ENCODE data around the gene COMMD2.
A peak's percentile ranks its signal among the peaks of the same experiment; 100 is the strongest.

Gene COMMD2

GRCh38 chr3:149767720-149768119 lies 15.4 kb upstream of the COMMD2 start:
- TF ChIP-seq CTCF (IDR thresholded peaks at IDR 0.05; ENCODE audit: low read depth, low read length), result no peak
- no peak for DNase-seq (ENCODE audit: low read depth in 2 of 2)
- H3K4me3 ChIP-seq (replicated peaks in 1 of 2; ENCODE audit: low read depth in 2 of 2, low read length in 2 of 2), result no peak overlapping the region

GRCh38 chr3:149765762-149766334 lies 13.6 kb upstream of the COMMD2 start:
- no peak overlapping the region for H3K4me3 ChIP-seq (replicated peaks in 1 of 2; ENCODE audit: low read depth in 2 of 2, low read length in 2 of 2)
- peak; percentile 62 to 71 for DNase-seq (ENCODE audit: low read depth in 2 of 2)
- peak; percentile 64 for TF ChIP-seq CTCF (IDR thresholded peaks at IDR 0.05; ENCODE audit: low read depth, low read length)

DNA sequence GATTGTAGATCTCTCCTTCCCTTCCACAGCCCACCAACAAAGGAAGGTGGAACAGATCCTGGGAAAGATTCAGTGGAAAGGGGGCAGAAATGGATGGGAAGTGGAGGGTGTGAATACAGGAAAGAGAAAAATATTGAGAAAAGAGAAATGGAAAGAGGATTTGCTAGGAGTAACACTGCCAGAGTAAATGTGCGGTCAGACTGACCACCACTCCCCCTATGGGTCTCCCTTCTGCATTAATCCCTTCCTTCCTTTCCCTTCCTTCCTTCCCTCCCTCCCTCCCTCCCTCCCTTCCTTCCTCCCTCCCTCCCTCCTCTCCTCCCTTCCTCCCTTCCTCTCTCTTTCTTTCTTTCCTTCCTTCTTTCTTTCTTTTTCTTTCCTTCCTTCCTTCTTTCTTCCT lies 12.0 kb upstream of the COMMD2 start:
- H3K4me3 ChIP-seq (replicated peaks in 1 of 2; ENCODE audit: low read depth in 2 of 2, low read length in 2 of 2), result no peak overlapping the region
- no peak for TF ChIP-seq CTCF (IDR thresholded peaks at IDR 0.05; ENCODE audit: low read depth, low read length)
- no peak for DNase-seq (ENCODE audit: low read depth in 2 of 2)

DNA sequence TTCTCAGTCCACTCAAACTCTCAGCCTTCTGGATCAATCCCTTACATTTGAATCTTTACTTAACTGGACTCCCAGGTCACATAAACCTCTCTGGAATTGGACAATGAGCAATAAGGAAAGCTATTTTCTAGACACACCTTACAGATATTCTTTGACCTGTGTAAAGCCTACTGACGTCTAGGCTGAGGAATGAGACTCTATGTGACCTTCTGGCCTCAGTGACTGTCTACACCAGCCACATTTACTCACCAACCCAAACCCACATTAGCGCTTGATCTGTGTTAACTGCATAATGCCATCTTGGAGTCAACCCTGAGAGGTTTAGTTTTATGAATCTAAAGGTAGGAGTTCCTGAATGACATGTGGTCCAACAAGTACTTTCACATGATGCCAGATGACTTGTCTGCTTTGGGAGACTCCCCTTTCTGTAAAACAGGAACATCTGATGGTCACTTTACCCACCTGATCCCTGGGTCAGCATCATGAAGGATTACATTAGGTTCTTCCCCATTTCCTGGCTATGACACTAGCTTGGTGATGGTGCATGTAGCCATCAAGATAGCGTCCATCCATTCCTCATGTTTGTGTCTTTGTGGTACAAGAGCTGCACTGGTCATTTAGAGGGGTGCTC lies 11.4 kb upstream of the COMMD2 start:
- no peak overlapping the region for H3K4me3 ChIP-seq (replicated peaks in 1 of 2; ENCODE audit: low read depth in 2 of 2, low read length in 2 of 2)
- DNase-seq (ENCODE audit: low read depth in 2 of 2), result no peak
- no peak for TF ChIP-seq CTCF (IDR thresholded peaks at IDR 0.05; ENCODE audit: low read depth, low read length)

GRCh38 chr3:149753717-149754116 lies 1.4 kb upstream of the COMMD2 start:
- no peak for TF ChIP-seq CTCF (IDR thresholded peaks at IDR 0.05; ENCODE audit: low read depth, low read length)
- no peak overlapping the region for H3K4me3 ChIP-seq (replicated peaks in 1 of 2; ENCODE audit: low read depth in 2 of 2, low read length in 2 of 2)
- no peak for DNase-seq (ENCODE audit: low read depth in 2 of 2)

DNA sequence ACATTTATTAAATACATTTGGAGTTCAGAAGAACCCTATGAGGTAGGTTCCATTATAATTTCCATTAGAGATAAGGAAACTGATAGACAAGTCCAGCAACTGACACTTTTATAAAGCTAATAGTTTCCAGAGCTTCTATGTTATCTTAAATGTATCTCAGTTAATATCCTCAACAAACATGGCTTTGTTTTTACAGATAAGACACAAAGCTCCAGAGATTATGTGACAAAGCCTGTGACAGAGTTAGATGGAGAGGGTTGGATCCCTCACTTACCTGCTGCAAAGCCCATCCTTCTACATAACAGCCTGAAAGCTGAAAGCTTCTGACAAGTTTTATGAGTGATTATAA lies 473 bp upstream of the COMMD2 start:
- no peak for DNase-seq (ENCODE audit: low read depth in 2 of 2)
- peak overlapping the region; percentile 86 to 97 for H3K4me3 ChIP-seq (replicated peaks in 1 of 2; ENCODE audit: low read depth in 2 of 2, low read length in 2 of 2)
- no peak for TF ChIP-seq CTCF (IDR thresholded peaks at IDR 0.05; ENCODE audit: low read depth, low read length)

- DNase-seq (ENCODE audit: low read depth in 2 of 2), result no peak
- peak overlapping the region; percentile 86 to 97 for H3K4me3 ChIP-seq (replicated peaks in 1 of 2; ENCODE audit: low read depth in 2 of 2, low read length in 2 of 2)
- no peak for TF ChIP-seq CTCF (IDR thresholded peaks at IDR 0.05; ENCODE audit: low read depth, low read length)
Observed at GRCh38 chr3:149751551-149751950, 738 bp downstream of the COMMD2 start.

Measured in cardiac fibroblast (primary cell).